ENCODE data around the gene UGT2B11.
"Not testable (repeated sequence)": the region's sequence is repeated elsewhere in the genome, so short reads cannot be mapped to it uniquely, and the experiment has no call there.

Gene UGT2B11

DNA sequence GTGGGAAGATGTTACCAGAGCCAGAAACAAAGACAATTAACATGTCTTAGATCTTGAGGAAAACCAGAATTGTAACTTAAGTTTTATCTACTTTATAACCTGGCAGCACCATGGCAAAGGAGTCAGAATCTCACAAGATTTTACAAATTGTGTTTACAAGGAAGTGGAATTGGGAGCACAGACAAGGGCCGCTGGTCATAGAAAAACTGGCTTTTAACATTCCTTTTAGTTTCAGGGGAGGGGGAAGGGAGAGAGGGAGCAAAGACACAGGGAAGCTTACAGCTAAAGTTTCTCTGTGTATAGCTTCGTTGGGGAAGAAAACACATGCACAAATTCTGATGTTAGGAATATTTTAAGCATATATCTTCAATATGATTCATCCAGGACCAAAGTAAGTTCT is 10.3 kb upstream of the UGT2B11 start:
- Histone ChIP-seq H3K4me3 (ENCODE audit: insufficient read length, low read depth) (no peak overlapping the region), H3K27me3 (ENCODE audit: insufficient read depth, insufficient read length) (no peaks in the 10 kb centered on the region), H3K36me3 (ENCODE audit: insufficient read depth, insufficient read length, low read length) (no peaks in the 10 kb centered on the region), H3K4me1 (ENCODE audit: insufficient read depth, insufficient read length) (no peaks in the 10 kb centered on the region), H3K9ac (ENCODE audit: insufficient read length, low read depth) (no peak overlapping the region), H3K9me3 (ENCODE audit: insufficient read depth, low read length) (no peaks in the 10 kb centered on the region)
- no peak for TF ChIP-seq SUZ12 (IDR thresholded peaks at IDR 0.05; ENCODE audit: extremely low read depth, insufficient read depth, insufficient read length)
- no peak for TF ChIP-seq YY1 (IDR thresholded peaks at IDR 0.05; ENCODE audit: insufficient read depth, insufficient read length)
- DNase-seq (ENCODE audit: low read depth, low spot score), result no peak

GRCh38 chr4:69223277-69223676 is 8.7 kb upstream of the UGT2B11 start:
- H3K9ac ChIP-seq (ENCODE audit: insufficient read length, low read depth); H3K4me1 ChIP-seq (ENCODE audit: insufficient read depth, insufficient read length); H3K9me3 ChIP-seq (ENCODE audit: insufficient read depth, low read length); H3K4me3 ChIP-seq (ENCODE audit: insufficient read length, low read depth); DNase-seq (ENCODE audit: low read depth, low spot score); H3K36me3 ChIP-seq (ENCODE audit: insufficient read depth, insufficient read length, low read length); H3K27me3 ChIP-seq (ENCODE audit: insufficient read depth, insufficient read length): not testable (repeated sequence)

DNA sequence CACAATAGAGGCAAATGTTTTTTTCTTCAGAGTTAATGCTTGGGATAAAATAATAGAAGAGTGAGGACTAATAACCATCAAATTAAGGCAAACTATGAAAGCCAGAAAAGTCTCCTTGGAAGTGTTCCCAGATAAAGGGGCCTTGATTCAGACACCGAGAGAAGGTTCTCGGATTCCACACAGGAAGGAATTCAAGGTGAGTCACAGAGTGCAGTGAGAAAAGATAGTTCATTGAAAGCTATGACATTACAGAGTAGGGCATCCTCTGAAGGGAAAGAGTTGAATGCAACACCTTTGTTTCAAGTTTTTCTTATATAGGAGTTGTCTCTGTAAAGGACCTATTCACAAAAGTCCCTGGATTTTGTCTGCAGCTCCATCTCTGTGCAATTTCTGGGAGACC is 3.9 kb upstream of the UGT2B11 start:
- not testable (repeated sequence) for H3K9me3 ChIP-seq (ENCODE audit: insufficient read depth, low read length); H3K9ac ChIP-seq (ENCODE audit: insufficient read length, low read depth); H3K36me3 ChIP-seq (ENCODE audit: insufficient read depth, insufficient read length, low read length); H3K4me1 ChIP-seq (ENCODE audit: insufficient read depth, insufficient read length); H3K27me3 ChIP-seq (ENCODE audit: insufficient read depth, insufficient read length); H3K4me3 ChIP-seq (ENCODE audit: insufficient read length, low read depth); DNase-seq (ENCODE audit: low read depth, low spot score)

DNA sequence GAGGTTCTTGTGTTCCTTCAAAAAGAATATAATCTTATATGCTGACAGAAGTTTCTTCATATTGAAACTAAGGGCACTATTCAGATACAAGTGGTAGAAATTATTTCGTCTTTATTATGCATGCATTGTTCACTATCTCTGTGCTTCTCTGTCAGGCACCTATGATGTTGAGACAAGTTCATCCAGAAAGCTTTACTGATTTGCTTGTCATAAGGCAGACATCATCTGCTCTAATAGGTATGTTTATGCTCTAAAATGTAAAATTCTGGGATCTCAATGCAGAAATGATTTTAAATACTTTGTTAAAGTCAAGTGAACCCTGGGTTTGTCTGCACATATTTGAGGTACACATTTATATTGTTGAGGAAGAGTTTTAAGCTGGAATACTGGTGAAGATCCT is 3.6 kb downstream of the UGT2B11 start:
- Histone ChIP-seq H3K9me3 (ENCODE audit: insufficient read depth, low read length) (no peaks in the 10 kb centered on the region), H3K27me3 (ENCODE audit: insufficient read depth, insufficient read length) (no peaks in the 10 kb centered on the region), H3K9ac (ENCODE audit: insufficient read length, low read depth) (no peak overlapping the region), H3K36me3 (ENCODE audit: insufficient read depth, insufficient read length, low read length) (no peaks in the 10 kb centered on the region), H3K4me1 (ENCODE audit: insufficient read depth, insufficient read length) (no peaks in the 10 kb centered on the region), H3K4me3 (ENCODE audit: insufficient read length, low read depth) (no peak overlapping the region)
- TF ChIP-seq YY1 (IDR thresholded peaks at IDR 0.05; ENCODE audit: insufficient read depth, insufficient read length) (no peak), SUZ12 (IDR thresholded peaks at IDR 0.05; ENCODE audit: extremely low read depth, insufficient read depth, insufficient read length) (no peak), ZNF274 (IDR thresholded peaks at IDR 0.05; ENCODE audit: low read depth, low read length) (no peak)
- DNase-seq (ENCODE audit: low read depth, low spot score), result no peak

DNA sequence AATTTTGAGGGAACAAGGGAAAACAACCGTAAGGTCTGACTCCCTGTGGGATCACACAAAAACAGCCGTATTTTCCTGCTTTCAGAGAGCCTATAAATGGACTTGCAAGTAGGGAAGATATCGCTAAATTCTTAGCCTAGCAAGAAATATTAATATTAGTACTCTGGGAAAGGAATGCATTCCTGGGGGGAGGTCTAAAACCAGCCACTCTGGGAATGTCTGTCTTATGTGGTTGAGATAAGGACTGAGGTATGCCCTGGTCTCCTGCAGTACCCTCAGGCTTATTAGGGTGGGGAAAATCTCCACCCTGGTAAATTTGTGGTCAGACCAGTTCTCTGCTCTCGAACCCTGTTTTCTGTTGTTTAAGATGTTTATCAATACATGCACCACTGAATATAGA is 16.0 kb downstream of the UGT2B11 start:
- H3K4me1 ChIP-seq (ENCODE audit: insufficient read depth, insufficient read length); H3K9ac ChIP-seq (ENCODE audit: insufficient read length, low read depth); H3K36me3 ChIP-seq (ENCODE audit: insufficient read depth, insufficient read length, low read length); H3K4me3 ChIP-seq (ENCODE audit: insufficient read length, low read depth); H3K27me3 ChIP-seq (ENCODE audit: insufficient read depth, insufficient read length); DNase-seq (ENCODE audit: low read depth, low spot score); H3K9me3 ChIP-seq (ENCODE audit: insufficient read depth, low read length): not testable (repeated sequence)

DNA sequence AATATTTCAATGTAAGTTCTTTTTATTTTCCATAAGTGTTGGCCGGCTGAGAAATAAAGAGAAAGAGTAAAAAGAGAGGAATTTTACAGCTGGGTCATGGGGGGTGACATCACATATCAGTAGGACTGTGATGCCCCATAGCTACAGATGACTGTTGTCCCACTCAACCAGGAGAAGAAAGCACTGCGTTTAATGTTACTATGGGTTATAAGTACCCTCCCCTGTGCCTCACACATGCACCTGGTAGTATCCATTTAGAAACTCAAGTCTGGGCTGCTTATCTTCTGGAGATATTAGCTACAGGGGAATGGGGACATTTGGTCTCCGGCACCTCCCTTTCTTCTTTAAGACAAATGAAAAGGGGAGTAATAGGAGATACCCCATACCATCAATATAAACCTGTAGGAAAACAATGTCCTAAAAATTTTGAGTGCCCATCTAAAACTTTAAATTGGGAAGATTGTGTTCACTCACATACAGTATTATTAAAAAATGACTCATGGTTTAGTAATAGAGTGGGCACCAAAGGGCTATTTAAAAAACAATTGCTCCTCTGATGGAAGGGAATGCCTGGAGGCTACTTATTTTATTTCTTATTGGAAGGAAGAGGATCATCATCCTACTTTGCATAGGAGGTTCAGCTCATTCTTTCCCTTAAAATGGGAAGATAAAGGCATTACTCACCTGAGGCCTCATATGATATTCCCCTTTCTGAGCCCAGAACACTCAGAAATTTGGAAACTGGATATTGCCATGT is 18.2 kb downstream of the UGT2B11 start:
- no peak for DNase-seq (ENCODE audit: low read depth, low spot score)
- TF ChIP-seq ZNF274 (IDR thresholded peaks at IDR 0.05; ENCODE audit: low read depth, low read length) (no peak), YY1 (IDR thresholded peaks at IDR 0.05; ENCODE audit: insufficient read depth, insufficient read length) (no peak), SUZ12 (IDR thresholded peaks at IDR 0.05; ENCODE audit: extremely low read depth, insufficient read depth, insufficient read length) (no peak)

GRCh38 chr4:69194166-69194565 is 20.4 kb downstream of the UGT2B11 start:
- DNase-seq (ENCODE audit: low read depth, low spot score), result no peak
- H3K27me3 ChIP-seq (ENCODE audit: insufficient read depth, insufficient read length), result no peaks in the 10 kb centered on the region
- no peaks in the 10 kb centered on the region for H3K9me3 ChIP-seq (ENCODE audit: insufficient read depth, low read length)
- TF ChIP-seq ZNF274 (IDR thresholded peaks at IDR 0.05; ENCODE audit: low read depth, low read length) (no peak), SUZ12 (IDR thresholded peaks at IDR 0.05; ENCODE audit: extremely low read depth, insufficient read depth, insufficient read length) (no peak), YY1 (IDR thresholded peaks at IDR 0.05; ENCODE audit: insufficient read depth, insufficient read length) (no peak)
- H3K4me3 ChIP-seq (ENCODE audit: insufficient read length, low read depth), result no peak overlapping the region
- no peaks in the 10 kb centered on the region for H3K36me3 ChIP-seq (ENCODE audit: insufficient read depth, insufficient read length, low read length)
- H3K9ac ChIP-seq (ENCODE audit: insufficient read length, low read depth), result no peak overlapping the region
- H3K4me1 ChIP-seq (ENCODE audit: insufficient read depth, insufficient read length), result no peaks in the 10 kb centered on the region

More for the DNA sequence above, 18.2 kb downstream of the UGT2B11 start:
- H3K4me3 ChIP-seq (ENCODE audit: insufficient read length, low read depth), result no peak overlapping the region
- H3K36me3 ChIP-seq (ENCODE audit: insufficient read depth, insufficient read length, low read length), result no peaks in the 10 kb centered on the region
- no peaks in the 10 kb centered on the region for H3K27me3 ChIP-seq (ENCODE audit: insufficient read depth, insufficient read length)
- H3K9ac ChIP-seq (ENCODE audit: insufficient read length, low read depth), result no peak overlapping the region
- no peaks in the 10 kb centered on the region for H3K9me3 ChIP-seq (ENCODE audit: insufficient read depth, low read length)
- no peaks in the 10 kb centered on the region for H3K4me1 ChIP-seq (ENCODE audit: insufficient read depth, insufficient read length)

DNA sequence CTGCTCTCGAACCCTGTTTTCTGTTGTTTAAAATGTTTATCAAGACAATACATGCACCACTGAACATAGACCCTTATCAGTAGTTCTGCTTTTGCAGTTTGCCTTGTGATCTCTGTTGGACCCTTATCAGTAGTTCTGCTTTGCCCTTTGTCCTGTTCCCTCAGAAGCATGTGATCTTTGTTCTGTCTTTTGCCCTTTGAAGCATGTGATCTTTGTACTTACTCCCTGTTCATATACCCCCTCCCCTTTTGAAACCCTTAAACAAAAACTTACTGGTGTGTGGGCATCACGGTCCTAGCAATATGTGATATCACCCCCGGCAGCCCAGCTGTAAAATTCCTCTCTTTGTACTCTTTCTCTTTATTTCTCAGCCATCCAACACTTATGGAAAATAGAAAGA is 22.6 kb downstream of the UGT2B11 start:
- not testable (repeated sequence) for H3K36me3 ChIP-seq (ENCODE audit: insufficient read depth, insufficient read length, low read length); H3K4me3 ChIP-seq (ENCODE audit: insufficient read length, low read depth); H3K27me3 ChIP-seq (ENCODE audit: insufficient read depth, insufficient read length); H3K9ac ChIP-seq (ENCODE audit: insufficient read length, low read depth); H3K9me3 ChIP-seq (ENCODE audit: insufficient read depth, low read length); H3K4me1 ChIP-seq (ENCODE audit: insufficient read depth, insufficient read length); DNase-seq (ENCODE audit: low read depth, low spot score)

- H3K27me3 ChIP-seq (ENCODE audit: insufficient read depth, insufficient read length); H3K9me3 ChIP-seq (ENCODE audit: insufficient read depth, low read length); H3K9ac ChIP-seq (ENCODE audit: insufficient read length, low read depth); DNase-seq (ENCODE audit: low read depth, low spot score); H3K4me1 ChIP-seq (ENCODE audit: insufficient read depth, insufficient read length); H3K4me3 ChIP-seq (ENCODE audit: insufficient read length, low read depth); H3K36me3 ChIP-seq (ENCODE audit: insufficient read depth, insufficient read length, low read length): not testable (repeated sequence)
Observed at GRCh38 chr4:69190621-69191020, 23.9 kb downstream of the UGT2B11 start.

DNA sequence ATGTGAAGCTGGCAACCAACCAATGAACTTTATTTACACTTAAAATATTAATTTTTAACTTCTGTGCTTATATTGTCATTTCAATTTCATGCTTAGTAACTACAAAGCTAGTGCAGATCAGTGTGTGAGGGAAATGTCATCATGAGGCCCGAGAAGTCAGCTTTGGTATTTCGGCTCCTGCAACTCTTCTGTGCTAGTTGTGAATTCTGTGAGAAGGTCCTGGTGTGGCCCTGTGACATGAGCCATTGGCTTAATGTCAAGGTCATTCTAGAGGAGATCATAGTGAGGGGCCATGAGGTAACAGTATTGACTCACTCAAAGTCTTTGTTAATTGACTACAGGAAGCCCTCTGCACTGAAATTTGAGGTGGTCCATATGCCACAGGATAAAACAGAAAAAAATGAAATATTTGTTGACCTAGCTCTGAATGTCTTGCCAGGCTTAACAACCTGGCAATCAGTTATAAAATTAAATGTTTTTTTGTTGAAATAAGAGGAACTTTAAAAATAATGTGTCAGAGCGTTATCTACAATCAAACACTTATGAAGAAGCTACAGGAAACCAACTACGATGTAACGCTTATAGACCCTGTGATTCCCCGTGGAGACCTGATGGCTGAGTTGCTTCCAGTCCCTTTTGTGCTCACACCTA is 32.9 kb downstream of the UGT2B11 start:
- H3K27me3 ChIP-seq (ENCODE audit: insufficient read depth, insufficient read length); H3K9me3 ChIP-seq (ENCODE audit: insufficient read depth, low read length); DNase-seq (ENCODE audit: low read depth, low spot score); H3K9ac ChIP-seq (ENCODE audit: insufficient read length, low read depth); H3K36me3 ChIP-seq (ENCODE audit: insufficient read depth, insufficient read length, low read length); H3K4me3 ChIP-seq (ENCODE audit: insufficient read length, low read depth); H3K4me1 ChIP-seq (ENCODE audit: insufficient read depth, insufficient read length): not testable (repeated sequence)

DNA sequence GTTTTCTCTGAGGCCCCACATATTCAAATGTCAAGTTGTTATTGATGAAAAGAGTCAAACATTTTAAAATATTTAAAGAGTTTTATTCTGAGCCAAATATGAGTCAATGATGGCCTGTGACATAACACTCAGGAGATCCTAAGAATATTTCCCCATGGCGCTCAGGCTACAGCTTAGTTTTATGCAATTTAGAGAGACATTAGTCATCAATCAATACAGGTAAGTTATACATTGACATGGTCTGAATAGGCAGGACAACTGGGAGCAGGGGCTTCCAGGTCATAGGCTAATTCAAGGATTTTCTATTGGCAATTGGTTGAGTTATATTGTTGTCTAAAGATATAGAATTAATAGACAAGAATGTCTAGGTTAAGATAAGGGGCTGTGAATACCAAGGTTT is 34.7 kb downstream of the UGT2B11 start:
- H3K36me3 ChIP-seq (ENCODE audit: insufficient read depth, insufficient read length, low read length); H3K27me3 ChIP-seq (ENCODE audit: insufficient read depth, insufficient read length); H3K4me3 ChIP-seq (ENCODE audit: insufficient read length, low read depth); H3K9me3 ChIP-seq (ENCODE audit: insufficient read depth, low read length); H3K4me1 ChIP-seq (ENCODE audit: insufficient read depth, insufficient read length); DNase-seq (ENCODE audit: low read depth, low spot score); H3K9ac ChIP-seq (ENCODE audit: insufficient read length, low read depth): not testable (repeated sequence)

Measured in NT2/D1 (cell line).